Vagina (tissue), 2 donors: ENCODE results near the gene CTNNA3.

Experiments used
- CTCF ChIP-seq, 3 experiments: fragments of 450-650 bp in 2 of 3; fragments of 200-600 bp in 1 of 3; sonication (generic) in 1 of 3; IDR thresholded peaks; one replicate each; pipeline ENCODE4 v1.5.1; 2017 to 2019; ENCODE audit warnings: antibody characterized with exemption in 3 of 3, mild to moderate bottlenecking in 2 of 3, moderate library complexity in 2 of 3
- POLR2A ChIP-seq, 2 donors: fragments of 450-650 bp; IDR thresholded peaks; one replicate each; pipeline ENCODE4 v1.6.1; 2017; ENCODE audit warnings: antibody characterized with exemption in 2 of 2, mild to moderate bottlenecking in 2 of 2, moderate library complexity in 2 of 2
- POLR2AphosphoS5 ChIP-seq, 2 donors: sonication (generic); formaldehyde crosslinking; IDR thresholded peaks; one replicate each; pipeline ENCODE4 v1.9.0; 2017; ENCODE audit warnings: antibody characterized with exemption in 2 of 2, mild to moderate bottlenecking in 2 of 2, low read depth in 1 of 2; ENCODE audit not compliant: insufficient read depth in 1 of 2

- TF ChIP-seq CTCF (IDR thresholded peaks at IDR 0.05): no peak
- TF ChIP-seq POLR2AphosphoS5 (IDR thresholded peaks at IDR 0.05; ENCODE audit: insufficient read depth in 1 of 2, low read depth in 1 of 2): no peak
- no peak for TF ChIP-seq POLR2A (IDR thresholded peaks at IDR 0.05)
Observed at GRCh38 chr10:67299761-67300160, 396.2 kb downstream of the CTNNA3 start.
